ENCODE results near the gene VEZF1.

Gene VEZF1

GRCh38 chr17:57927048-57927723, 60.9 kb downstream of the VEZF1 start:
- DNase-seq: peak; percentile 51

GRCh38 chr17:57926723-57927047, 61.4 kb downstream of the VEZF1 start:
- DNase-seq: no peak

- DNase-seq: no peak
These were observed 62.6 kb downstream of the VEZF1 start for GRCh38 chr17:57925361-57925990.

GRCh38 chr17:57924677-57925076, 63.4 kb downstream of the VEZF1 start:
- DNase-seq: peak; percentile 70
